GM10266 (cell line): ENCODE results near the gene CEP104.

ENCODE experiments used
- DNase-seq: peaks from one replicate; pipeline ENCODE4 v3.0.0; 2012; ENCODE audit errors: extremely low spot score
- CTCF ChIP-seq: IDR thresholded peaks from 2 replicates; pipeline ENCODE4 v1.5.1; 2012; ENCODE audit warnings: mild to moderate bottlenecking, low read depth; ENCODE audit not compliant: control insufficient read depth, insufficient read depth; ENCODE audit errors: missing control alignments

The CEP104 gene

GRCh38 chr1:3879787-3880428 lies 22.9 kb upstream of the CEP104 start:
- no peak for DNase-seq
- TF ChIP-seq CTCF = no peak

DNA sequence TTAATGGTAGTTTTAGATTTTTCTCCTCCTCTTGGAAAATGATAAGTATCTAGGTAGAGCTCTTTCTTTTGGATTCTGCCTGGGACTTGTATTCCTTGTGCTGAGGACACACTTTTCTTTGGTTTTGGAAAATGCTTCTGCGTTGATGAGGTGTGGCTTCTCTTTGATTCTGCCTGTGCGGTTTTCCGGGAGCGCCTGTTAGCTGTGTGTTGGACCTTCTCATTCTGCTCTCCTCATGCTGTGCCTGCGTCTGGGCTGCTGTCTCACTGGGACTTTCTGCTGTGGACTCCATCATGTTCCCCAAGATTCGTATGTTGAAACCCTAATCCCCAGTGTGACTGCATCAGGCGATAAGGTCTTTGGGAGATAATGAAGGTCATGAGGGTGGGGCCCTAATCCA lies 22.1 kb upstream of the CEP104 start:
- TF ChIP-seq CTCF = no peak
- no peak for DNase-seq

DNA sequence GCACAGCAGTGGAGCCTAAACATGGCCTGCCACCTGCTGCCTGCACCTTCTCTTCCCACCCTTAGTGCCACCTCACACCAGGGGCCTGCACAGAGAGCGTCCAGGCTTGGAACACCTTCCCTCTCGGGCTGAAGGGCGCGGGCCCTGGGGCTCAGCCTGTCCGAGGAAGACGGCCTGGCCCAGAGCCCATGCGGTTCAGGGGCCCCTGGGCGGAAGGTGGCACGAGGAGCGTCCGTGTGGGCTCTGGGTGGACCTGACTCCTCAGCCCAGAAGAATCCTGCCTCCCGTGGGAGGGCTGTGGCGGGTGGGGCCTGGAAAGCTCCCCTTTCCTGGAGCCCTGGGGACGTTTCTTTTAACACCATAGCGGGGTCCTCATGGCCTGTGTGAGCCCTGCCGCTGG lies 19.7 kb upstream of the CEP104 start:
- DNase-seq = no peak
- no peak for TF ChIP-seq CTCF

DNA sequence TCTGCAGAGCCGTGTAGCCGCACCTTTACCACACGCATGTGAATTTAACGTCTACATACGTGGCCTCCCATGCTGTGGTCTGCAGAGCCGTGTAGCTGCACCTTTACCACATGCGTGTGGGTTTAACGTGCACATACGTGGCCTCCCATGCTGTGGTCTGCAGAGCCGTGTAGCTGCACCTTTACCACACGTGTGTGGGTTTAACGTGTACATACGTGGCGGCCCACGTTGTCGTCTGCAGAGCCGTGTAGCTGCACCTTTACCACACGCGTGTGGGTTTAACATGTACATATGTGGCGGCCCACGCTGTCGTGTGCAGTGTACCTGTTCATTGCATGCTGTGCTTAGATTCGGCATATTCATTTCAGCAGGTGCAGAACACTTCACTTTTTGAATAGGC lies 17.7 kb upstream of the CEP104 start:
- no peak for TF ChIP-seq CTCF
- DNase-seq = no peak

- no peak for DNase-seq
- no peak for TF ChIP-seq CTCF
These were observed 15.5 kb upstream of the CEP104 start for GRCh38 chr1:3872546-3872945.

DNA sequence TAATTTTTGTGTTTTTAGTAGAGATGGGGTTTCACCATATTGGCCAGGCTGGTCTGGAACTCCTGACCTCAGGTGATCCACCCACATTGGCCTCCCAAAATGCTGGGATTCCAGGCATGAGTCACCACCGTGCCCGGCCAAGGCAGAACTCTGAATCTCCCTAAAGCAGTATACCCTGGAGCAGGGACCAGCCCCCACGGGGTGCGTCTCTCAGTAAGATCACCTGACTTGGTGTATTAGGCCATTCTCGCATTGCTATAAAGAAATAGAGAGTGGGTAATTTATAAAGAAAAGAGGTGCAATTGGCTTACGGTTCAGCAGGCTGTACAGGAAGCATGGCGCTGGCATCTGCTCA lies 14.4 kb upstream of the CEP104 start:
- no peak for TF ChIP-seq CTCF
- DNase-seq = no peak

GRCh38 chr1:3869751-3870301 lies 12.8 kb upstream of the CEP104 start:
- TF ChIP-seq CTCF = no peak
- DNase-seq = no peak
